ENCODE data around the gene P2RY2. TPM values are rescaled to one million over a fixed set of nuclear protein-coding genes. Genes with fewer than 3 reads are reported as not detected.

Gene P2RY2
- polyA plus RNA-seq, 2 of the 4 experiments (the other 2 are of a cell fraction): 3.7 to 6.4 TPM

DNA sequence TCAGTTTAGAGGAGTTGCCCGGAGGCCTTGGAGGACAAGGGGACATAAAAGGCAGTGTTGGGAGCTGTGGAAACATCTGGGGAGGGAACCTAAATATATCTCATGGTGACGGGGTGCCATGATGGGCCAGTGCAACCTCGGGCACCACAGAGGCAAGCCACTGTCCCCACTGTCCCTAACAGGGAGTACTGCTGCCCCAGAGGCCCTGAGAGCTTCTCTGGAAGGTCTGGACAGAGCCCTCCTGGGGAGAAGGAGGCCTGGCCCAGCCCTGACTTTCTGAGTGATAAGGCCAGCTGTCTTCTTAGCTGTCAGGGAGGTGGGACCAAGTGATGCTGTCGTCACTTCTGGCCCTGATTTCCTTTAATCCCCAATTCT, 48.6 kb downstream of the P2RY2 start:
- TF ChIP-seq RARB (CRISPR knock-in tag; IDR thresholded peaks at IDR 0.05) (no peak), NFE2L2 (conservative IDR thresholded peaks at IDR 0.05; ENCODE audit: low read length) (no peak), RAD21 (conservative IDR thresholded peaks at IDR 0.05 in 1 of 2, IDR thresholded peaks at IDR 0.05 in 1 of 2) (no peak), JUN (IDR thresholded peaks at IDR 0.05) (no peak), EHF (CRISPR knock-in tag; IDR thresholded peaks at IDR 0.05) (no peak), KDM1A (IDR thresholded peaks at IDR 0.05; ENCODE audit: low read depth) (no peak), CHD2 (IDR thresholded peaks at IDR 0.05; ENCODE audit: low read length, partially characterized antibody) (no peak), HDAC2 (IDR thresholded peaks at IDR 0.05) (no peak), SMC3 (IDR thresholded peaks at IDR 0.05) (no peak), EHMT2 (IDR thresholded peaks at IDR 0.05; ENCODE audit: low read depth) (no peak), JUNB (IDR thresholded peaks at IDR 0.05) (no peak)
- TF ChIP-seq, protein P1, sequence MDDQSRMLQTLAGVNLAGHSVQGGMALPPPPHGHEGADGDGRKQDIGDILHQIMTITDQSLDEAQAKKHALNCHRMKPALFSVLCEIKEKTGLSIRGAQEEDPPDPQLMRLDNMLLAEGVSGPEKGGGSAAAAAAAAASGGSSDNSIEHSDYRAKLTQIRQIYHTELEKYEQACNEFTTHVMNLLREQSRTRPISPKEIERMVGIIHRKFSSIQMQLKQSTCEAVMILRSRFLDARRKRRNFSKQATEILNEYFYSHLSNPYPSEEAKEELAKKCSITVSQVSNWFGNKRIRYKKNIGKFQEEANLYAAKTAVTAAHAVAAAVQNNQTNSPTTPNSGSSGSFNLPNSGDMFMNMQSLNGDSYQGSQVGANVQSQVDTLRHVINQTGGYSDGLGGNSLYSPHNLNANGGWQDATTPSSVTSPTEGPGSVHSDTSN (IDR thresholded peaks at IDR 0.05): no peak
- TF ChIP-seq, protein P2, sequence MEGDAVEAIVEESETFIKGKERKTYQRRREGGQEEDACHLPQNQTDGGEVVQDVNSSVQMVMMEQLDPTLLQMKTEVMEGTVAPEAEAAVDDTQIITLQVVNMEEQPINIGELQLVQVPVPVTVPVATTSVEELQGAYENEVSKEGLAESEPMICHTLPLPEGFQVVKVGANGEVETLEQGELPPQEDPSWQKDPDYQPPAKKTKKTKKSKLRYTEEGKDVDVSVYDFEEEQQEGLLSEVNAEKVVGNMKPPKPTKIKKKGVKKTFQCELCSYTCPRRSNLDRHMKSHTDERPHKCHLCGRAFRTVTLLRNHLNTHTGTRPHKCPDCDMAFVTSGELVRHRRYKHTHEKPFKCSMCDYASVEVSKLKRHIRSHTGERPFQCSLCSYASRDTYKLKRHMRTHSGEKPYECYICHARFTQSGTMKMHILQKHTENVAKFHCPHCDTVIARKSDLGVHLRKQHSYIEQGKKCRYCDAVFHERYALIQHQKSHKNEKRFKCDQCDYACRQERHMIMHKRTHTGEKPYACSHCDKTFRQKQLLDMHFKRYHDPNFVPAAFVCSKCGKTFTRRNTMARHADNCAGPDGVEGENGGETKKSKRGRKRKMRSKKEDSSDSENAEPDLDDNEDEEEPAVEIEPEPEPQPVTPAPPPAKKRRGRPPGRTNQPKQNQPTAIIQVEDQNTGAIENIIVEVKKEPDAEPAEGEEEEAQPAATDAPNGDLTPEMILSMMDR (IDR thresholded peaks at IDR 0.05): no peak
- TF ChIP-seq, protein P3, sequence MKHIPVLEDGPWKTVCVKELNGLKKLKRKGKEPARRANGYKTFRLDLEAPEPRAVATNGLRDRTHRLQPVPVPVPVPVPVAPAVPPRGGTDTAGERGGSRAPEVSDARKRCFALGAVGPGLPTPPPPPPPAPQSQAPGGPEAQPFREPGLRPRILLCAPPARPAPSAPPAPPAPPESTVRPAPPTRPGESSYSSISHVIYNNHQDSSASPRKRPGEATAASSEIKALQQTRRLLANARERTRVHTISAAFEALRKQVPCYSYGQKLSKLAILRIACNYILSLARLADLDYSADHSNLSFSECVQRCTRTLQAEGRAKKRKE (CRISPR knock-in tag; IDR thresholded peaks at IDR 0.05; ENCODE audit: low read depth): no peak
- TF ChIP-seq, protein P4, sequence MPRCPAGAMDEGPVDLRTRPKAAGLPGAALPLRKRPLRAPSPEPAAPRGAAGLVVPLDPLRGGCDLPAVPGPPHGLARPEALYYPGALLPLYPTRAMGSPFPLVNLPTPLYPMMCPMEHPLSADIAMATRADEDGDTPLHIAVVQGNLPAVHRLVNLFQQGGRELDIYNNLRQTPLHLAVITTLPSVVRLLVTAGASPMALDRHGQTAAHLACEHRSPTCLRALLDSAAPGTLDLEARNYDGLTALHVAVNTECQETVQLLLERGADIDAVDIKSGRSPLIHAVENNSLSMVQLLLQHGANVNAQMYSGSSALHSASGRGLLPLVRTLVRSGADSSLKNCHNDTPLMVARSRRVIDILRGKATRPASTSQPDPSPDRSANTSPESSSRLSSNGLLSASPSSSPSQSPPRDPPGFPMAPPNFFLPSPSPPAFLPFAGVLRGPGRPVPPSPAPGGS (IDR thresholded peaks at IDR 0.05): no peak
- H3K4me3 ChIP-seq: no peak overlapping the region
- H3K4me1 ChIP-seq: peaks cover 26% of the 10 kb centered on the region
- ChIA-PET CTCF (interaction anchor here (0.8 to 16.0 kb wide), 6 partner anchors 8 to 435 kb away, joined by 3 to 224 read pairs (median 4); no protein-coding TSS in a partner anchor), POLR2A (no interaction called here)
- WGBS (ENCODE audit: missing lambda C conversion rate): 82% methylated on average over 4 of the region's 4 CpGs
- DNase-seq (ENCODE audit: low read depth in 1 of 2, low spot score in 1 of 2) (no peak), ATAC-seq (no peak), FAIRE-seq (no peak)
- H3K27ac ChIP-seq: 0 out of 6 replicates have a peak overlapping the region, but pooled peaks of 1 of the 2 experiments have one; percentile 10
- no peak overlapping the region for H3K4me2 ChIP-seq
- no peaks in the 10 kb centered on the region for H3K9me3 ChIP-seq

DNA sequence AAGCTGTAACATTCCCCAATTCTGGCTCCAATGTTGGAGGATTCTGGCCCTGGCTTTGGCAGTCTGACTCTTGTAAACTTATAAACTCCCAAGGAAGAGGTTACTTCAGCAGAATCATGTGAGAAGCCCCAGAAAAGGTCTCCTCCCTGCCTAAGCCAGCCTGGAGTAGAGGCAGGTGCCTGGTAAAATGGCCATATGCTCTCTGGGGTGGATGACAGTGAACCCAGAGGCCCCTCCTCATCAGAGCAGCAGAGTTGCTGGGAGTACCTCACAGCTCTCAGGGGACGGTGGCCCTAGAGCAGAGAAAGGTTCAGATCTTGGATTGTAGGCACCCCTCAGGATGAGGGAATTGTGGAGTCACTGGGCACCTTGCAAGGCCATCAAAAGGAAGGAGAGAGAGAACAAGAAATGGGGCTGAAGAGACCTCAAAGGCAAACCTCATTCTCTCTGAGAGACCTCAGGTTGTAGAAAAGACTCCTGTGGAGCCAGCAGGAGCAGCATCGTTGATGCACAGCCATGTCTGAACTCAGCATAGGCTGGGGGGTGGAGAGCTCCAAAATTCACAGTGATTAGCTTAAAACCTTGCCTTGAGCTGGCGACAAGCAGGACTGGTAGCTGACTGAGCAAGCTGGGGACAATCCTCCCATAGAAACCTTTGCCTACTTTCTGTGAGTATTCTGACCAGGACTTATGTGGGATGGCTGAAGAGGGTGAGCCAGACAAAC, 49.2 kb downstream of the P2RY2 start:
- H3K9me3 ChIP-seq: no peaks in the 10 kb centered on the region
- ATAC-seq (no peak), FAIRE-seq (no peak), DNase-seq (ENCODE audit: low read depth in 1 of 2, low spot score in 1 of 2) (no peak)
- H3K4me3 ChIP-seq: no peak overlapping the region
- TF ChIP-seq PHF8 (IDR thresholded peaks at IDR 0.05; ENCODE audit: borderline replicate concordance, low read depth) (no peak), CBX2 (IDR thresholded peaks at IDR 0.05; ENCODE audit: borderline replicate concordance, low read depth) (no peak), NFE2L2 (conservative IDR thresholded peaks at IDR 0.05; ENCODE audit: low read length) (no peak)
- H3K4me2 ChIP-seq: no peak overlapping the region
- H3K27ac ChIP-seq: peak overlapping the region in 1 of 2 experiments; percentile 16; a peak in 1 of 6 replicates
- H3K4me1 ChIP-seq: peaks cover 32% of the 10 kb centered on the region
- POLR2A ChIA-PET: no interaction called here
- WGBS (ENCODE audit: missing lambda C conversion rate): 71% methylated on average over 3 of the region's 3 CpGs
- CTCF ChIA-PET: interaction anchor here (0.8 to 16.0 kb wide), 6 partner anchors 9 to 68 kb away, joined by 3 to 224 read pairs (median 6); no protein-coding TSS in a partner anchor

All from A549 (cell line).